ENCODE data around the gene SYNE4.

SYNE4 gene

DNA sequence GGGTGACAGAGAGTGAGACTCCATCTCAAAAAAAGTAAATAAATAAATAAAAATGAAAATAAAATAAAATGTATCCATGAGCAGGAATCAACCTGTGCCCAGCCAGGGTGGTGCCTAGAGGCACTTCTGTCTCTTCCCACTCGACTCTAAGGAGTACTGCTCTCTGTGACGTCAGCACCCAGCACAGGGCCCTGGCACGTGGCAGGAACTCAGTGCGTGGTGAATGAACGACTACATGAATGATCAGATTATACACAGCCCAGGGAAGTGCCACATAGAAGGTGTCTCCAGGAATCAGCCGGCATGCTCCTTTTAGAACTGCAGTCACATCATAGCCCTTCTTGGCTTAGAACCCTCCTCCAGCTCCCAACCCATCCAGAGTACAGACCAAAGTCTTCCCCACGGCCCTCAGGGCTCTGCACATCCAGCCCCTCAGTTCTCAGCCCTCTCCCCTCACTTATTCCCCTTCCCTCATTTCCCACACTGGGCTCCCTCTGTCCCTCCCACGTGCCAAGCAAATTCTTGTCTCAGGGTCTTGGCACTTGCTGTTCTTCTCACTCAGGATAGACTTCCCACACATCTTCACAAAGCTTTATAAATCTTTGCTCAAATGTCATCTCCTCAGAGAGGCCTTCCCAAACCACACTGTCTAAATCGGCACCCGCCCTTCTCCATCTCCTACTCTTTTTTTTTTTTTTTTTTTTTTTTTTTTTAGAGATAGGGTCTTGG lies 19.9 kb upstream of the SYNE4 start:
- TF ChIP-seq Cebpa-rat (IDR thresholded peaks at IDR 0.05), result no peak
- no peaks in the 10 kb centered on the region; a peak in 2 of 22 replicates for H4K20me1 ChIP-seq
- no peak overlapping the region for H3K27ac ChIP-seq
- no peaks in the 10 kb centered on the region for H3K9me3 ChIP-seq (replicated peaks in 1 of 11)
- H3K4me1 ChIP-seq, result peaks cover 0 to 12% (median 5%) of the 10 kb centered on the region in 10 experiments; a peak in 9 of 20 replicates
- no peaks in the 10 kb centered on the region for H3K27me3 ChIP-seq
- H3K36me3 ChIP-seq, result peaks cover 0 to 24% (median 11%) of the 10 kb centered on the region in 11 experiments; a peak in 14 of 22 replicates
- no peak overlapping the region for H3K9ac ChIP-seq
- no peak overlapping the region for H3K4me3 ChIP-seq
- no peak overlapping the region for H3K4me2 ChIP-seq

DNA sequence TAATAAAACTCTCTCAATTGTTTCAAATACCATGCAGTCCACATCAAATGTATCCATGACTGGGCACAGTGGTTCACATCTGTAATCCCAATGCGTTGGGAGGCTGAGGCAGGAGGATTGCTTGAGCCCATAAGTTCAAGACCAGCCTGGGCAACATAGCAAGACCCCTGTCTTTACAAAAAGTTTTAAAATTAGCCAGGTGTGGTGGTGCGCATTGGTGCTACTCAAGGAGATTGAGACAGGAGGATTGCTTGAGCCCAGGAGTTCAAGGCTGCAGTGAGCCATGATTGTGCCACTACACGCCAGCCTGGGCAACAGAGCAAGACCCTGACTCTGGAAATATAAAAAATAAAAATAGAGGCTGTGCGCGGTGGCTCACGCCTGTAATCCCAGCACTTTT lies 19.1 kb upstream of the SYNE4 start:
- TF ChIP-seq Cebpa-rat (IDR thresholded peaks at IDR 0.05), result no peak
- H3K27ac ChIP-seq, result no peak overlapping the region
- H3K9ac ChIP-seq, result no peak overlapping the region
- peaks cover 0 to 7% (median 1%) of the 10 kb centered on the region in 10 experiments; a peak in 6 of 20 replicates for H3K4me1 ChIP-seq
- no peaks in the 10 kb centered on the region; a peak in 2 of 22 replicates for H4K20me1 ChIP-seq
- H3K36me3 ChIP-seq, result peaks cover 0 to 30% (median 17%) of the 10 kb centered on the region in 11 experiments; a peak in 15 of 22 replicates
- H3K9me3 ChIP-seq (replicated peaks in 1 of 11), result no peaks in the 10 kb centered on the region
- no peak overlapping the region for H3K4me2 ChIP-seq
- no peak overlapping the region for H3K4me3 ChIP-seq
- H3K27me3 ChIP-seq, result no peaks in the 10 kb centered on the region

DNA sequence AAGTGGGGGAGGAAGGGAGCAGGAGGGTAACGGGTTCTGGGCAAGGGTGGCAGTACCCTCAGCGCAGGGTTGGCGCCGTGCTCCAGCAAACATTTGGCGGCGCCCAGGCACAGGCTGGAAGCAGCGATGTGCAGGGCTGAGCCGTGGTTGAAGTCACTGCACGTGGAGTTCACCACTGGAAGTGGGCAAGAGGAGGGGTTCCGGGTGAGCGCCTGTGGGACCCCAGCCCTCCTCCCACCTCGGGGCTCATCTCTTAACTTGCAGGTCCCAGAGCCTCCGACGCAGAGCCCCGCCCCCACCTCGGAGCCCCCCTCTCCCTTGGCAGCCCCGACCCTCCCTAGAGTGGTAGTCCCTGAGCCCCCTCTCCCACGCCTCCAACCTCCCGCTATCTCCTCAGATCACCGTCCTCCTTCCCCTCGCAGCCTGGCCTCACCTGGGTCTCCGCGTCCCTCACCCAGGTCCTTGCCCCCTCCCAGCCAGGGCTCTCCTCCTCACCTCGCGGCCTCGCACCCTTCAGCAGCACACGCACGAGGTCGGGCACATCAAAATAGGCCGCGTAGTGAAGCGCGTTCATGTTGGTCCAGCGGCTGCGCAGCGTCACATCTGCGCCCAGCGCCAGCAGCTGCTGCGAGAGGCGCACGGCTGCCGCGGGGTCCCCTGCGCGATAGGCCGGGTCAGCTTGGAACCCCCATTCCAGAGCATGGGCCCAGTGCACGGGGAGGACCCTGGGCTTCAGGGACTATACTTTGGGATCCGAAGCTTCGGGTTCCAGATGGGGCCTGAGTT lies 17.7 kb upstream of the SYNE4 start:
- H3K4me2 ChIP-seq, result no peak overlapping the region
- H3K27ac ChIP-seq, result no peak overlapping the region
- no peak overlapping the region for H3K9ac ChIP-seq
- peaks cover 0 to 44% (median 27%) of the 10 kb centered on the region in 11 experiments; a peak in 17 of 22 replicates for H3K36me3 ChIP-seq
- TF ChIP-seq Cebpa-rat (IDR thresholded peaks at IDR 0.05), result no peak
- no peaks in the 10 kb centered on the region for H3K4me1 ChIP-seq
- H3K4me3 ChIP-seq, result no peak overlapping the region
- no peaks in the 10 kb centered on the region for H3K9me3 ChIP-seq (replicated peaks in 1 of 11)
- H3K27me3 ChIP-seq, result no peaks in the 10 kb centered on the region
- no peaks in the 10 kb centered on the region; a peak in 2 of 22 replicates for H4K20me1 ChIP-seq

DNA sequence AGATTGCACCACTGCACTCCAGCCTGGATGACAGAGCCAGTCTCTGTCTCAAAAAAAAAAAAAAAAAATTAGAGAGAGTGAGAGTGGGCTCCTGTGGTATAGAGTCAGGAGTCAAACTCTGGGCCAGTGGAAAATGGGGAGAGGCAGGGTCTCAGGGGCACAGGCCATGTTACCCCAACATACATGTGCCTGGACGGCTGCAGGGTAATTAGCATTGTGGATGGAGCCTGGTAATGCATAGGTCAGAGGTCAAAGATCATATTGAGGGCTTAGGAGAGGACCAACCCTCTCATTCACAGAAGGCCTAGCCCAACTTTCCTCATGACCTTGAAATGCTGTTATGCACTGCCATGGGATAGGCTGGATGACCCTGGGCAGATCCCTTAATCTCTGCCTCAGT lies 16.9 kb upstream of the SYNE4 start:
- H3K27ac ChIP-seq, result no peak overlapping the region
- H3K36me3 ChIP-seq, result peaks cover 0 to 51% (median 31%) of the 10 kb centered on the region in 11 experiments; a peak in 17 of 22 replicates
- no peak overlapping the region for H3K4me3 ChIP-seq
- no peaks in the 10 kb centered on the region for H3K27me3 ChIP-seq
- no peaks in the 10 kb centered on the region; a peak in 2 of 22 replicates for H4K20me1 ChIP-seq
- no peak overlapping the region for H3K9ac ChIP-seq
- H3K4me1 ChIP-seq, result no peaks in the 10 kb centered on the region
- no peak overlapping the region for H3K4me2 ChIP-seq
- TF ChIP-seq Cebpa-rat (IDR thresholded peaks at IDR 0.05), result no peak
- H3K9me3 ChIP-seq (replicated peaks in 1 of 11), result no peaks in the 10 kb centered on the region

DNA sequence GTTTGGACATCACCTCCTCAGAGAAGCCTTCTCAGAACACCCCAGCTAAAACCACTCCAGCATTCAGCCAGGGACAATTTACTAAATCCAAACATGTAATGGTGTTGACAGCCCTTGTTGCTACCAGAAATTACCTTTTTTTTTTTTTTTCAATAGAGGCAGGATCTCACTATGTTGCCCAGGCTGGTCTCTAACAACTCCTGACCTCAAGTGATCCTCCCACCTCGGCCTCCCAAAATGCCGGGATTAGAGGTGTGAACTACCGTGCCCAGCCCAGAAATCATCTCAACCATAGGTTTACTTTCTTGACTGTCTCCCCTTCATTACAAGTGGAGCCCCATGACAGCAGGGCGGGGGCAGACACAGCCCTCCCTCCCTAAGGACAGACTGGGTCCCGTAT lies 14.8 kb upstream of the SYNE4 start:
- Histone ChIP-seq H3K9me3 (replicated peaks in 1 of 11) (no peaks in the 10 kb centered on the region), H3K36me3 (peaks cover 0 to 68% (median 31%) of the 10 kb centered on the region in 11 experiments; a peak in 17 of 22 replicates), H3K4me2 (no peak overlapping the region), H3K9ac (no peak overlapping the region), H3K4me3 (no peak overlapping the region), H3K4me1 (no peaks in the 10 kb centered on the region), H3K27ac (no peak overlapping the region), H4K20me1 (no peaks in the 10 kb centered on the region; a peak in 2 of 22 replicates), H3K27me3 (no peaks in the 10 kb centered on the region)
- no peak for TF ChIP-seq Cebpa-rat (IDR thresholded peaks at IDR 0.05)

DNA sequence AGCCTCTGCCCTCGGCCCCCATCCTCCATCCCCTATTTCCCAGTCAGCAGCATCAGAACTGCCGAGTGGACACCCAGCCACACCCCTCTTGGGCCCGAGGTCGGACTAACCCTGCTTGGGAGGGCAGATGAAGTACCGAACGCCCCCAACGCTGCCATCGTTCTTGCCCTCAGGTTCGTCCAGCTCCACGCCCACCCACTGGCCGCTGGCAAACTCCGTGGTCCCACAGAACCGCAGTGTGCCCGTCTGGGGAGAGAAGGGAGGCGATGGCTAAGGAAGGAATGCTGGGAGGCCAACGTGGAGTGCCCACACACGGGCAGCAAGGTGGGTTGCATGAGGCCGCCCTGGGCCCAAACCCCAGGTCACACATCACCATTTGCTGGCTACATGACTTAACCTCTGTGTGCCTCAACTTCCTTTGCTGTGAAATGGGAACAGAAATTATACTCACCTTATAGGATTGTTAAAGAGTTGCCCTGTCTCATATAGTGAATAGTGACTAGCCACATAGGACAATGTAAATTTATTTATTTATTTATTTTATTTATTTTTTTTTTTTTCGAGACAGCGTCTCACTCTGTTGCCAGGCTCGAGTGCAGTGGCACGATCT lies 10.6 kb upstream of the SYNE4 start:
- Histone ChIP-seq H3K36me3 (peaks cover 0 to 66% (median 23%) of the 10 kb centered on the region in 11 experiments; a peak in 17 of 22 replicates), H3K27me3 (no peaks in the 10 kb centered on the region), H4K20me1 (no peaks in the 10 kb centered on the region; a peak in 1 of 22 replicates), H3K4me3 (no peak overlapping the region), H3K4me2 (no peak overlapping the region), H3K27ac (no peak overlapping the region), H3K9ac (no peak overlapping the region), H3K4me1 (peaks cover 9 to 11% (median 10%) of the 10 kb centered on the region in 10 experiments), H3K9me3 (replicated peaks in 1 of 11) (no peaks in the 10 kb centered on the region)
- TF ChIP-seq Cebpa-rat (IDR thresholded peaks at IDR 0.05), result no peak

DNA sequence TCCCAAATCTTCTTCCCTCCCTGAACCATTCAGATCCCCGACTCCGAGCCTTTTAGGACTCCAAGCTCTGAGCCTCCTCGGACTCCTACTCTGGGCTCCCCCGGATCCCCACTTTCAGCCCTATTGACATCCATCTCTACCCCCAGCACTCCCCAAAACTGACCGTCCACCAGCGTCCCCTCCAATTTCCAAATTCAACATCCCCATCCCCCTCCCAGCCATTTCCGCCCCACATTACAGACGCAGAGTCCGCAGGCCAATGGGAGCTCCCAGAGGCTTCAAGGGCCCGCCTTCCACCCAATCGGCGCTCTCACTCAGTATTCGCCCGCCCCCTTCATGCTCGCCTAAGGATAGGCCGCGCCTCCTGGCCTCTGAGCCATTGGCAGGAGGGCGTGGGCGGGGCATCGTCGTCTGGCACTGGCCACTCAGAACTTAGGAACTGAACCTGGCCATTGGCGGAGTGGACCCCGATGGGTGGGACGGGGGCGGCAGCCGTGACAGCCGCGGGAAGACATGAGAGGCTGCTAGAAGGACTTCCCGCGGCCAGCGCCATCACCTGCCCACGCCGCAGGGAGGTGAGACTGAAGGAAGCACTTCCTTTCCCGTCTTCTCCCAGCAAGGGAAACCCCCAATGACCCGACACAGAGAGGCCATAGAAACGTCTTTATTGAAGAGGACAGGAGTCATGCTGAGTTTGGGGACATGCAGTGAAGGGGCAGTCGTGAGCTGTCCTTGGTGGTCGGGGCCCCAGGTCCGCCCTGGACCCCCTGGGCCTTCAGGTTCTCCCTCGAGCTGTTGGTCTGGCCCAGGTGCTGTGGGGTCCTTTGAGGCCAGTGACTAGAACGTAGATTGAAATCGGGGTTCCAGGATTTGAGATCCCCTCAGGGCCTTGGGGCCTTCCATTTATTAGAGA lies 5.7 kb upstream of the SYNE4 start, which contains the start of gene ALKBH6:
TSS of gene ALKBH6 (minus strand) at position 202 of the 913 bp plus-strand sequence. CDS start 816 bp downstream, outside the sequence.
- H3K9ac ChIP-seq, result peak within 1 kb of the TSS; percentile 79 to 89 (median 84)
- peaks cover 0 to 8% (median under 1%) of the 10 kb centered on the region in 11 experiments; a peak in 12 of 22 replicates for H3K27me3 ChIP-seq
- H3K36me3 ChIP-seq, result peaks cover 0 to 23% (median 0%) of the 10 kb centered on the region in 11 experiments; a peak in 6 of 22 replicates
- peak within 1 kb of the TSS; percentile 71 to 82 (median 78) for H3K4me3 ChIP-seq
- H3K27ac ChIP-seq, result peak within 1 kb of the TSS; percentile 73 to 85 (median 82)
- no peaks in the 10 kb centered on the region for H3K9me3 ChIP-seq (replicated peaks in 1 of 11)
- peaks cover 18 to 28% (median 20%) of the 10 kb centered on the region in 10 experiments for H3K4me1 ChIP-seq
- TF ChIP-seq Cebpa-rat (IDR thresholded peaks at IDR 0.05), result no peak
- H4K20me1 ChIP-seq, result no peaks in the 10 kb centered on the region; a peak in 1 of 22 replicates
- peak within 1 kb of the TSS; percentile 88 to 99 (median 95) for H3K4me2 ChIP-seq
